ENCODE data around the gene MRPS27. TPM values are rescaled to one million over a fixed set of nuclear protein-coding genes. Genes with fewer than 3 reads are reported as not detected.

The MRPS27 gene
- total RNA-seq, 2 experiments from 2014 or later, result 48.2 to 53.9 TPM

Small RNAs within 50 kb of the gene (microRNA-seq; reads per million reads assigned to microRNA genes)
- gene MIR4803, result not detected

Other genes starting within 250 kb of the MRPS27 start
- gene MAP1B, start 212.8 kb downstream of the MRPS27 start, total RNA-seq, result under 1 TPM in 1 of 2 experiments, not detected in 1; 0.03 TPM
- gene PTCD2, start 133 bp upstream of the MRPS27 start, total RNA-seq, result 1 to 10 TPM; 8.4 to 9.5 TPM
- not detected for gene ZNF366, start 187.2 kb upstream of the MRPS27 start, total RNA-seq